Smooth muscle cell (in vitro differentiated cells): ENCODE measurements around the gene EYA2. TPM values are rescaled to one million over a fixed set of nuclear protein-coding genes. Genes with fewer than 3 reads are reported as not detected.

Source experiments
- DNase-seq: peaks from one replicate; lab custom pipeline; 2025; ENCODE audit not compliant: unreplicated experiment; lab: John Stamatoyannopoulos, UW
- H2AFZ ChIP-seq: fragments of 200-600 bp; sonication (generic); 2 replicates; pipeline ENCODE4 v1.6.0; 2016; ENCODE audit warnings: antibody characterized with exemption, low read depth, mild to moderate bottlenecking
- H3F3A ChIP-seq: fragments of 200-600 bp; sonication (generic); 2 replicates; pipeline ENCODE4 v1.6.0; 2017; ENCODE audit warnings: antibody characterized with exemption, low read depth
- H3K27ac ChIP-seq: fragments of 200-600 bp; sonication (generic); 2 replicates; pipeline ENCODE4 v1.5.1; 2016; ENCODE audit warnings: low read depth, mild to moderate bottlenecking
- H3K27me3 ChIP-seq: fragments of 200-600 bp; sonication (generic); 2 replicates; pipeline ENCODE4 v1.6.1; 2016; ENCODE audit warnings: low read depth, mild to moderate bottlenecking
- H3K36me3 ChIP-seq: fragments of 200-600 bp; sonication (generic); 2 replicates; pipeline ENCODE4 v1.5.1; 2016; ENCODE audit warnings: low read depth
- H3K4me1 ChIP-seq: fragments of 200-600 bp; sonication (generic); 2 replicates; pipeline ENCODE4 v1.5.1; 2016; ENCODE audit warnings: low read depth
- H3K4me2 ChIP-seq: fragments of 200-600 bp; sonication (generic); 2 replicates; pipeline ENCODE4 v1.6.0; 2016; ENCODE audit warnings: mild to moderate bottlenecking
- H3K4me3 ChIP-seq: fragments of 200-600 bp; sonication (generic); 2 replicates; pipeline ENCODE4 v1.5.1; 2016; ENCODE audit warnings: mild to moderate bottlenecking
- H3K79me2 ChIP-seq: fragments of 200-600 bp; sonication (generic); 2 replicates; pipeline ENCODE4 v1.6.0; 2016; ENCODE audit warnings: low read depth, mild to moderate bottlenecking
- H3K9ac ChIP-seq: fragments of 200-600 bp; sonication (generic); 2 replicates; pipeline ENCODE4 v1.6.0; 2016; ENCODE audit warnings: low read depth
- H3K9me3 ChIP-seq: fragments of 200-600 bp; sonication (generic); replicated peaks from 2 replicates; pipeline ENCODE4 v1.5.1; 2016; ENCODE audit warnings: low read depth
- H4K20me1 ChIP-seq: fragments of 200-600 bp; sonication (generic); 2 replicates; pipeline ENCODE4 v1.6.0; 2016; ENCODE audit warnings: low read depth
- CTCF ChIP-seq: fragments of 200-600 bp; sonication (generic); IDR thresholded peaks from 2 replicates; pipeline ENCODE4 v1.5.1; 2017; ENCODE audit warnings: borderline replicate concordance, mild to moderate bottlenecking, antibody characterized with exemption; ENCODE audit not compliant: insufficient read depth, poor library complexity, severe bottlenecking
- WGBS: methylation state at CpG from one replicate; pipeline ENCODE4 v1.1.7; 2016; ENCODE audit warnings: low lambda C conversion rate; 5-methylcytosine and 5-hydroxymethylcytosine counted together
- polyA plus RNA-seq: library from polyadenylated mRNA; unstranded; fragments of >200 nt; fragmentation: Nextera tagmentation; extraction: Ambion mirVana; gene quantifications from 2 replicates; pipeline ENCODE4 v1.2.1, GENCODE V29; 2016
- total RNA-seq: library from RNA; depleted of rRNA; stranded (reverse); fragments of >200 nt; gene quantifications from 2 replicates; pipeline ENCODE4 v1.2.3, GENCODE V29; 2014

EYA2 gene
- total and polyA plus RNA-seq, 2 experiments from 2014 or later: 0.98 to 1.3 TPM

- no peaks in the 10 kb centered on the region for H3K36me3 ChIP-seq
- H3K4me2 ChIP-seq: no peak overlapping the region
- H3K79me2 ChIP-seq: no peaks in the 10 kb centered on the region
- no peaks in the 10 kb centered on the region for H3K4me1 ChIP-seq
- no peak for TF ChIP-seq CTCF
- H2AFZ ChIP-seq: no peak overlapping the region
- H3K4me3 ChIP-seq: no peak overlapping the region
- 70% methylated on average over 2 of the region's 2 CpGs for WGBS
- H3F3A ChIP-seq: no peaks in the 10 kb centered on the region
- no peak overlapping the region for H3K27ac ChIP-seq
- no peaks in the 10 kb centered on the region for H4K20me1 ChIP-seq
- H3K9ac ChIP-seq: no peak overlapping the region
- DNase-seq: no peak
- H3K27me3 ChIP-seq: no peaks in the 10 kb centered on the region
- no peaks in the 10 kb centered on the region for H3K9me3 ChIP-seq
Observed at GRCh38 chr20:47102629-47103028, 208.0 kb downstream of the EYA2 start.

GRCh38 chr20:47106786-47107185 lies 212.1 kb downstream of the EYA2 start:
- TF ChIP-seq CTCF: no peak
- Histone ChIP-seq H3K27ac (no peak overlapping the region), H4K20me1 (no peaks in the 10 kb centered on the region), H3K4me3 (no peak overlapping the region), H3K9ac (no peak overlapping the region), H3K4me1 (no peaks in the 10 kb centered on the region), H3K36me3 (no peaks in the 10 kb centered on the region), H3K9me3 (no peaks in the 10 kb centered on the region), H3F3A (no peaks in the 10 kb centered on the region), H3K4me2 (no peak overlapping the region), H3K27me3 (no peaks in the 10 kb centered on the region), H2AFZ (no peak overlapping the region), H3K79me2 (no peaks in the 10 kb centered on the region)
- 68% methylated on average over 7 of the region's 7 CpGs for WGBS
- no peak for DNase-seq

GRCh38 chr20:47108994-47109393 lies 214.4 kb downstream of the EYA2 start:
- no peak for DNase-seq
- H3K4me3 ChIP-seq: no peak overlapping the region
- H2AFZ ChIP-seq: no peak overlapping the region
- no peak overlapping the region for H3K4me2 ChIP-seq
- no peaks in the 10 kb centered on the region for H3K4me1 ChIP-seq
- WGBS: 93% methylated on average over 3 of the region's 3 CpGs
- no peak for TF ChIP-seq CTCF
- H4K20me1 ChIP-seq: no peaks in the 10 kb centered on the region
- H3K36me3 ChIP-seq: no peaks in the 10 kb centered on the region
- no peaks in the 10 kb centered on the region for H3K9me3 ChIP-seq
- no peaks in the 10 kb centered on the region for H3K27me3 ChIP-seq
- H3F3A ChIP-seq: no peaks in the 10 kb centered on the region
- no peak overlapping the region for H3K27ac ChIP-seq
- no peaks in the 10 kb centered on the region for H3K79me2 ChIP-seq
- H3K9ac ChIP-seq: no peak overlapping the region

GRCh38 chr20:47110819-47111218 lies 216.2 kb downstream of the EYA2 start:
- Histone ChIP-seq H3F3A (no peaks in the 10 kb centered on the region), H3K36me3 (no peaks in the 10 kb centered on the region), H3K9ac (no peak overlapping the region), H3K27ac (no peak overlapping the region), H3K79me2 (no peaks in the 10 kb centered on the region), H3K4me1 (no peaks in the 10 kb centered on the region), H4K20me1 (no peaks in the 10 kb centered on the region), H3K9me3 (no peaks in the 10 kb centered on the region), H3K4me2 (no peak overlapping the region), H2AFZ (no peak overlapping the region), H3K4me3 (no peak overlapping the region), H3K27me3 (no peaks in the 10 kb centered on the region)
- WGBS: 96% methylated on average over 1 of the region's 1 CpG
- no peak for TF ChIP-seq CTCF
- DNase-seq: no peak
